Tibial nerve (tissue), 4 donors: ENCODE results near the gene RNF157.

Experiments
- CTCF ChIP-seq, 5 experiments: fragments of 200-600 bp in 3 of 5; fragments of 450-650 bp in 2 of 5; sonication (generic) in 3 of 5; IDR thresholded peaks; one replicate each; pipeline ENCODE4 v1.5.1; 2016 to 2019; ENCODE audit warnings: antibody characterized with exemption in 5 of 5, mild to moderate bottlenecking in 3 of 5, moderate library complexity in 2 of 5
- EP300 ChIP-seq, 2 donors: sonication (generic); formaldehyde crosslinking; IDR thresholded peaks; one replicate each; pipeline ENCODE4 v1.6.1; 2017; ENCODE audit warnings: antibody characterized with exemption in 2 of 2, mild to moderate bottlenecking in 1 of 2
- POLR2A ChIP-seq, 2 donors: fragments of 450-650 bp; IDR thresholded peaks; one replicate each; pipeline ENCODE4 v1.6.1; 2017; ENCODE audit warnings: antibody characterized with exemption in 2 of 2, mild to moderate bottlenecking in 2 of 2, moderate library complexity in 2 of 2

- TF ChIP-seq CTCF (IDR thresholded peaks at IDR 0.05): no peak
- TF ChIP-seq POLR2A (IDR thresholded peaks at IDR 0.05): no peak
- no peak for TF ChIP-seq EP300 (IDR thresholded peaks at IDR 0.05)
Measured at GRCh38 chr17:76241691-76242255, 1.5 kb upstream of the RNF157 start.
